Fibroblast of villous mesenchyme (primary cell): ENCODE results near the gene AOX1. TPM values are rescaled to one million over a fixed set of nuclear protein-coding genes. Genes with fewer than 3 reads are reported as not detected.

Experiments used
- DNase-seq: peaks from one replicate; pipeline ENCODE4 v3.0.0-alpha.2; 2010; ENCODE audit warnings: low read depth
- H3K4me3 ChIP-seq: 2 replicates; pipeline ENCODE4 v1.5.1; 2011; ENCODE audit warnings: low read depth, mild to moderate bottlenecking, low read length
- CTCF ChIP-seq: IDR thresholded peaks from 2 replicates; pipeline ENCODE4 v1.5.1; 2012; ENCODE audit warnings: low read depth, mild to moderate bottlenecking, low read length; ENCODE audit not compliant: insufficient read depth
- total RNA-seq: library from RNA; depleted of rRNA; stranded (reverse); fragments of >200 nt; gene quantifications from 2 replicates; pipeline ENCODE4 v1.2.3, GENCODE V29; 2012

Gene AOX1
- total RNA-seq, 1 donor = 57.4 TPM

DNA sequence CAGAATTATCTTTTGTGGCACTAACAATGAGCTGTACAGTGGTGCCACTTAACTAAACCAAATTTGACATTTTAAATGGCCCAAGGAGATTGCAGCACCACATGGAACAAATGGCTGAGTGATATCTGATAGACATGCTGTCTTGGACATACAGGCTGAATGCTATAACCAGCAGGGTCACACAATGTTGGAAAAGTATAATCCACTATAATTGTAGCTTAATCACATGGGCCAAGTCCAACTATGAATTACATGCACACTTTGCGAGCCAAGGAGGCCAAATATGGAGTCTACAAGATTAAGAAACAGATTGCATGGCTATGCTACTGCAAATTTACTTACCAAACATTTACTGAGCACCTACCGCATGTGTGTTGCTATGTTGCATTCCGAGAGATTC, 69.0 kb downstream of the AOX1 start:
- no peak overlapping the region for H3K4me3 ChIP-seq
- DNase-seq = no peak
- TF ChIP-seq CTCF = no peak

- peak; percentile 16 for DNase-seq
- no peak for TF ChIP-seq CTCF
- H3K4me3 ChIP-seq = no peak overlapping the region
Measured at GRCh38 chr2:200655918-200656580, 70.2 kb downstream of the AOX1 start.

GRCh38 chr2:200658278-200658864, 72.6 kb downstream of the AOX1 start:
- no peak overlapping the region for H3K4me3 ChIP-seq
- no peak for TF ChIP-seq CTCF
- no peak for DNase-seq

GRCh38 chr2:200659410-200659809, 73.6 kb downstream of the AOX1 start:
- no peak overlapping the region for H3K4me3 ChIP-seq
- no peak for DNase-seq
- no peak for TF ChIP-seq CTCF

GRCh38 chr2:200661477-200661876, 75.7 kb downstream of the AOX1 start:
- DNase-seq = no peak
- no peak overlapping the region for H3K4me3 ChIP-seq
- no peak for TF ChIP-seq CTCF

- peak; percentile 63 for DNase-seq
Measured at GRCh38 chr2:200662727-200663126, 76.9 kb downstream of the AOX1 start.

More at GRCh38 chr2:200662727-200663126, 76.9 kb downstream of the AOX1 start:
- H3K4me3 ChIP-seq = no peak overlapping the region
- no peak for TF ChIP-seq CTCF
